ENCODE results near the gene EYS.

Gene EYS

GRCh38 chr6:64930681-64931080, 776.3 kb downstream of the EYS start:
- DNase-seq: no peak

GRCh38 chr6:64926051-64926450, 781.0 kb downstream of the EYS start:
- no peak for DNase-seq

DNA sequence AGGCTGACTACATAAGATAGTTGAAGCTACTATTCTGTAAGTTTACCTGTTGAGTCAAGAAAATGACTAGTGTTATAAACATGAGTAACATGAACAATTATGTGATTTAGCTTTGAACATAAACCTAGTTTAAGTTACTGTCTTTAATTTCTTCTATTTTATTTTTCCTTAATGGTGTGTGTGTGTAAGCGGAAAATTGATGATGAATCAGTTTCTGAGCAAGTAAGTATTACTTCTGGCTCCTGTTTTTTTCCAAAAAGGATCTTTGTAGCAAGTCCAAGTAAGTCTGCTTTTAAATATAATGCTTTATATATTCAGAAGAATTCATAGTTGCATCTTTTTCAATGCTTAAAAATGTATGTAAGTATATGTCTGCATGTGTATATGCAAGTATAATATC, 786.8 kb downstream of the EYS start:
- no peak for DNase-seq

- no peak for DNase-seq
These were observed 792.9 kb downstream of the EYS start for GRCh38 chr6:64914124-64914523.

- no peak for DNase-seq
These were observed 794.1 kb downstream of the EYS start for GRCh38 chr6:64912966-64913365.

DNA sequence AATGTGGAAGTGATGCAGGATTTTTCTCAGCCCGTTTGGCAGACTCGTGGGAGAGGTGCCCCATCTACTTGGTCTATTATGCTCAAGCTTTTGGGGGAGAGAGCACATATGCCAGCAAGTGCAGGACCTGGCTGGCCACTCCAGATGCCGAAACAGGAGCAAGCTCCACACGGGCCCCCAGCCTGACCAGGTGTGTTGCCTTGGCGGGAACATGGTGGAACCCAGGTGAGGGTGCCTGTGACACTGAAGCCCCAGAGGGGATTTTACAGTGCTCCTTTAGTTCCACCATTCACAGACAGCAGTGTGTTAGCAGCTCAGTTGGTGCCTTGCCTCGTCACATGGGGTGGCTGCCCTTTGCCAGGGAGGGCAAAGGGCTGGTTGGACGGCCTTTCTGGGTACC, 798.9 kb downstream of the EYS start:
- DNase-seq: no peak

DNA sequence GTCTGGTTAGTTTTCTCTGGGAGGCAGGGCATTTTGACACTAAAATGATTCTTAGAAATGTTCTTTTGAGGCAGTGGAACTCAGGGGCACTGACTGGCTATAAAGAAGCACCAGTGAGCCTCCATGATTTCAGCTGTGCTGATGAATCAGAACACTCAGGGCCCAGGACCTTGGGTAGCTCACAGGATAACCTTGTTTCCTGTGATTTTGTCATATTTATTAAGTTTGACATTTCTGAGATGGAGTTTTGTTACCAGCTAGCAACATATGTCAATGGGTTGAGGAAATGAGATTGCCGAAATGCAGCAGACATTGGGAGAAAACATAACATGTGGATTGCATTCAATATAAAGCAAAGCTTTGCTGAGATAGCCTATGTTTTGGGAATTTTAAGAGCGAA, 802.4 kb downstream of the EYS start:
- no peak for DNase-seq

- no peak for DNase-seq
These were observed 804.4 kb downstream of the EYS start for GRCh38 chr6:64902596-64902995.

DNA sequence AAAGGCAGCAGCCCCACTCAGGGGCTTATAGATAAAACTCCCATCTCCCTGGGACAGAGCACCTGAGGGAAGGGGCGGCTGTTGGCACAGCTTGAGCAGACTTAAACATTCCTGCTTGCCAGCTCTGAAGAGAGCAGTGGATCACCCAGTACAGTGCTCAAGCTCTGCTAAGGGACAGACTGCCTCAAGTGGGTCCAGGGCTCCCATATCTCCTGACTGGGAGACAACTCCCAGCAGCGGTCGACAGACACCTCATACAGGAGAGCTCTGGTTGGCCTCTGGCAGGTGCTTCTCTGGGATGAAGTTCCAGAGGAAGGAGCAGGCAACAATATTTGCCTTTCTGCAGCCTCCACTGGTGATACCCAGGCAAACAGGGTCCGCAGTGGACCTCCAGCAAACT, 810.1 kb downstream of the EYS start:
- no peak for DNase-seq

DNA sequence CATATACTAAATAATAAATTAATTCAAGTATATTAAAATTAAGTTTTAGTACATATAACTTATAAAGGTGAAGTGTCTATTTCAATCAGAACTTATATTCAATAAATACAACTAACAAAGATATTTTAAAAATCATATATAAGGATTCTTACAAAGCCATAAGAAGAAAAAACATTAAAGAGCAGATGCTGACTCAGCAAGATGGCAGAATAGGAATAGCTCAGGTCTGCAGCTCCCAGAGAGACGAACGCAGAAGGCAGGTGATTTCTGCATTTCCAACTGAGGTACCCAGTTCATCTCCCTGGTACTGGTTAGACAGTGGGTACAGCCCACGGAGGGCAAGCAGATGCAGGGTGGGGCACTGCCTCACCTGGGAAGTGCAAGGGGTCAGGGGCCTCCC, 811.1 kb downstream of the EYS start:
- no peak for DNase-seq

- DNase-seq: no peak
These were observed 816.4 kb downstream of the EYS start for GRCh38 chr6:64890609-64891008.

- DNase-seq: no peak
These were observed 817.9 kb downstream of the EYS start for GRCh38 chr6:64889144-64889543.

GRCh38 chr6:64874776-64875175, 832.2 kb downstream of the EYS start:
- DNase-seq: no peak

GRCh38 chr6:64872633-64873032, 834.4 kb downstream of the EYS start:
- DNase-seq: no peak

GRCh38 chr6:64861039-64861651, 845.9 kb downstream of the EYS start:
- DNase-seq: no peak

- no peak for DNase-seq
These were observed 846.8 kb downstream of the EYS start for GRCh38 chr6:64860203-64860602.

GRCh38 chr6:64850121-64850520, 856.9 kb downstream of the EYS start:
- no peak for DNase-seq

DNA sequence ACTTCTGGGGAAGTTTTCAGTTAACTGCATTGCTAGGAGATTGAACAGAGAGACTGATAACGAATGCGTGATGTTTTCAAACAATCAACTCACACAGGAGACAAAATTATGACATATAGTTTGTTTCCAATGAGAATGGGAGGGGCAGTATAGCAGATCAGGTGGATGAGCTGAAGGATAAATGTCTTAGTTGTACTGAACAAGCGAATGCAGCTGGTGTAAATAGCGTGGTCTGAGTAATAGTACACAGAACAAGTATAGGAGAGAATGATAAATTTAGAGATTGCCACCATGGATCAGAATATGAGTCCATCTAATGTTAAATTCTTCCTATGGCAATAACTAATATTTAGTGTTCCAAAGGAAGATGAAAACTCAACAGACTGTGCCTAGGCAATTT, 858.6 kb downstream of the EYS start:
- DNase-seq: no peak

DNA sequence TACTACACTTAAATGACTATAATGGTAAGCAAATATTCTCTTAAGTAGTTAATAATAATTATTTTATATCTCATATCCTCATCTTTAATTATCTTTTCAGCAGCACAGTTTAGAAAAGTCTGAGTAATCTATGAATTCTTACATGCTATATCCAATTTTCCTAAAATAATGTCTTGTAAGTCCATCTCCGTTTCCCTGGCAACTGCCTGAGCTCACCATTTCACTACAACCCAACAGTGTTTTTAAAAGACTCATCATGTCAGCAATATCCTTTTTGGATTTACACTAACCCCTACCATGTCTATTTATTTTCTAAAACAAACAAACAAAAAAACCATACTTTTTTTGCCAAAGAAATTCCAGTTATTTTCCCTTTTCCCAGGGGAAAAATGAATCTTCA, 859.6 kb downstream of the EYS start:
- DNase-seq: no peak

- DNase-seq: no peak
These were observed 868.3 kb downstream of the EYS start for GRCh38 chr6:64838726-64839125.

GRCh38 chr6:64831680-64832079, 875.3 kb downstream of the EYS start:
- DNase-seq: no peak

DNA sequence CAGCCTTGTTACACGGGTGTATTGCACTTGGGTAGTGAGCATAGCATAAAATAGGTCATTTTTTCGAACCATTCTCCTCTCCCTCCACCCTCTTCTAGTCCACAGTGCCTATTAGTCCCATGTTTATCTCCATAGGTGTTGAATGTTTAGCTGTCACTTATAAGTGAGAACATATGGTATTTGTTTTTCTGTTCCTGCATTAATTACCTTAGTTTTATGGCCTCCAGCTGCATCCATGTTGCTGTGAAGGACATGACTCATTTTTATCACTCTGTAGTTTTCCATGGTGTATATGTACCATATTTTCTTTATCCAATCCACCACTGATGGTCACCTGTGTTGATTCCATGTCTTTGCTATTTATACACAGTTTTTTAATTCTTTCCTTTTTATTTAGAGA, 889.5 kb downstream of the EYS start:
- no peak for DNase-seq

DNA sequence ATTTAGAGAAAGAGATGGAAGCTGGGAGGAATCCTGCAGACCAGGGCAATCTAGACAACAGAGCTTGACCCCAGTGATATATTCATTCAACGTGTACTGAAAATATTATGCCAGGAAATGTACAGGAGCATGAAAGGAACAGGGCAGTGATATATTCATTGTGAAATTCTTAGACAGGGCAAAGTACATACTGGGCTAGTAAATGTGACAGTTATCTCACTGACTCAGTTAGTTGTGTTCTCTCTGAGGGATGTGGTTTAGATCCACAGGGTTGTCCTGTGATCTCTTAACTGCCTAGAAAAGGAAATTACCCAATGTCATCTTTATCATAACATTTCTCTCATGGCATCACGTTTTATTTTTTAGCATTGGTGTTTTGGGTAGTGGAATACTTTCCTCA, 891.3 kb downstream of the EYS start:
- DNase-seq: no peak

GRCh38 chr6:64812138-64812537, 894.9 kb downstream of the EYS start:
- DNase-seq: no peak

DNA sequence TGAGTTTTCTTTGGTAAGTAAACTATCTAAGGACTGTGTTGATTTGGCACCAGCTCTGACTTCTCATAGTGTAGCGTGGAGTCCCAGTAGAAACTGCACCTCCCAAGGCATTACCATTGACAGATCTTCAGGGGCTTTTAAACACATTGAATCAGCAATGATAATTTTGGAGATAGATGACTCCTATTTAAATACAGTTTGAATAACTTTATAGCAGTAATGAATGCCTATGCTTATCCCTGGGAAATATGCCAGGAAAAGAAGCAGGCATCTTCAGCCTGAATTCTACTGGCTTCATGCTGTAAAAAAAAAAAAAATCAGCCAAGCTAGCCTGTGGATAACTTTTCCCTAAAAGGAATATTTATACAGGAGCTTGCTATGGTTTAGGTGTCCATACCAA, 895.9 kb downstream of the EYS start:
- no peak for DNase-seq

DNA sequence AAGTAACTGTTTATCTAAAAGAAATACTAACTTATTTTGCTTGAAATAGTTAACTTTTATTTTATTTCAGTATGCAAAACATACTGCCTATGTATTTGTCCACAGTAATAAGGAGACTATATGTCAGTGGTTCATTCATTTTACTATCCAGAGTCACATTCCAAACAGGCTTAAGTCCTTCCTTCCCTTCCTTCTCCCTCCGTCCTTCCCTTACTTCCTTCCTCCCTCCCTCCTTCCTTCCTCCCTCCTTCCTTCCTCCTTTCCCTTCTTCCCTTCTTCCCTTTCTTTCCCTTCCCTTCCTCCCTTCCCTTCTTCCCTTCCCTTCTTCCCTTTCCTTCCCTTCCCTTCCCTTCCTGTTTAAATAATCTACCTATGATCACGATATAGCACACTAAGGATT, 899.2 kb downstream of the EYS start:
- no peak for DNase-seq

Data from CD4-positive, alpha-beta T cell treated with Interleukin-17A for 1 hour (primary cell).